Skin of body (tissue), 2 donors: ENCODE measurements around the gene IRF4. TPM values are rescaled to one million over a fixed set of nuclear protein-coding genes. Genes with fewer than 3 reads are reported as not detected.

ENCODE experiments used
- DNase-seq: peaks from one replicate; lab custom pipeline; 2025; lab: John Stamatoyannopoulos, UW
- total RNA-seq: library from RNA; depleted of rRNA; stranded (reverse); fragments of >200 nt; gene quantifications from one replicate; pipeline ENCODE4 v1.2.3, GENCODE V29; 2014

The IRF4 gene
- total RNA-seq, 1 donor from 2014 or later, result 6.2 TPM

- DNase-seq, result no peak
Observed at GRCh38 chr6:443621-444159, 52.1 kb downstream of the IRF4 start.

- DNase-seq, result no peak
Observed at GRCh38 chr6:444653-445275, 53.2 kb downstream of the IRF4 start.

- no peak for DNase-seq
Observed at GRCh38 chr6:445571-446417, 54.2 kb downstream of the IRF4 start.

GRCh38 chr6:446418-447366 lies 55.1 kb downstream of the IRF4 start:
- no peak for DNase-seq

- DNase-seq, result no peak
Observed at GRCh38 chr6:447381-448165, 56.0 kb downstream of the IRF4 start.

GRCh38 chr6:448296-449056 lies 56.9 kb downstream of the IRF4 start:
- no peak for DNase-seq

GRCh38 chr6:449057-449430 lies 57.5 kb downstream of the IRF4 start:
- DNase-seq, result no peak

- no peak for DNase-seq
Observed at GRCh38 chr6:449486-450419, 58.2 kb downstream of the IRF4 start.

GRCh38 chr6:451336-451735 lies 59.8 kb downstream of the IRF4 start:
- DNase-seq, result no peak

GRCh38 chr6:451847-452246 lies 60.3 kb downstream of the IRF4 start:
- DNase-seq, result no peak

GRCh38 chr6:452301-453067 lies 60.9 kb downstream of the IRF4 start:
- no peak for DNase-seq

- peak; percentile 66 for DNase-seq
Observed at GRCh38 chr6:453152-453551, 61.6 kb downstream of the IRF4 start.

- DNase-seq, result peak; percentile 67
Observed at GRCh38 chr6:454148-454991, 62.8 kb downstream of the IRF4 start.

GRCh38 chr6:455006-455585 lies 63.5 kb downstream of the IRF4 start:
- no peak for DNase-seq

GRCh38 chr6:455835-456234 lies 64.3 kb downstream of the IRF4 start:
- DNase-seq, result no peak

GRCh38 chr6:456358-456867 lies 64.9 kb downstream of the IRF4 start:
- no peak for DNase-seq

- no peak for DNase-seq
Observed at GRCh38 chr6:456887-457286, 65.3 kb downstream of the IRF4 start.
